ENCODE measurements around the gene HNRNPF. TPM values are rescaled to one million over a fixed set of nuclear protein-coding genes. Genes with fewer than 3 reads are reported as not detected.
"Not testable (repeated sequence)": the region's sequence is repeated elsewhere in the genome, so short reads cannot be mapped to it uniquely, and the experiment has no call there.

The HNRNPF gene
- total RNA-seq, 2 donors from 2014 or later = 250 to 394 TPM

GRCh38 chr10:43448742-43449141 is 39.8 kb upstream of the HNRNPF start:
- Histone ChIP-seq H3K36me3 (no peaks in the 10 kb centered on the region), H3K4me3 (no peak overlapping the region), H3K9me3 (no peaks in the 10 kb centered on the region), H3K27ac (no peak overlapping the region), H3K27me3 (no peaks in the 10 kb centered on the region), H3K9ac (ENCODE audit: low read depth in 2 of 2, low read length in 2 of 2) (no peak overlapping the region), H3K4me1 (no peaks in the 10 kb centered on the region)
- TF ChIP-seq CTCF (IDR thresholded peaks at IDR 0.05) = no peak
- no peak for DNase-seq
- intact Hi-C loops (cut with DNase I) = no loop called here

GRCh38 chr10:43446219-43447017 is 37.4 kb upstream of the HNRNPF start:
- intact Hi-C loops (cut with DNase I); H3K27ac ChIP-seq; DNase-seq; H3K4me1 ChIP-seq; H3K27me3 ChIP-seq; H3K4me3 ChIP-seq; H3K9ac ChIP-seq (ENCODE audit: low read depth in 2 of 2, low read length in 2 of 2); H3K36me3 ChIP-seq; H3K9me3 ChIP-seq: not testable (repeated sequence)

- Histone ChIP-seq H3K36me3 (no peaks in the 10 kb centered on the region), H3K4me1 (no peaks in the 10 kb centered on the region), H3K9ac (ENCODE audit: low read depth in 2 of 2, low read length in 2 of 2) (no peak overlapping the region), H3K9me3 (no peaks in the 10 kb centered on the region), H3K4me3 (no peak overlapping the region), H3K27me3 (no peaks in the 10 kb centered on the region), H3K27ac (no peak overlapping the region)
- DNase-seq = no peak
- intact Hi-C loops (cut with DNase I) = no loop called here
- TF ChIP-seq CTCF (IDR thresholded peaks at IDR 0.05) = no peak
These were observed 36.0 kb upstream of the HNRNPF start for GRCh38 chr10:43444897-43445466.

GRCh38 chr10:43444323-43444722 is 35.3 kb upstream of the HNRNPF start:
- intact Hi-C loops (cut with DNase I) = no loop called here
- Histone ChIP-seq H3K4me1 (no peaks in the 10 kb centered on the region), H3K27ac (no peak overlapping the region), H3K4me3 (no peak overlapping the region), H3K9ac (ENCODE audit: low read depth in 2 of 2, low read length in 2 of 2) (no peak overlapping the region), H3K27me3 (no peaks in the 10 kb centered on the region), H3K9me3 (no peaks in the 10 kb centered on the region), H3K36me3 (no peaks in the 10 kb centered on the region)
- no peak for DNase-seq
- TF ChIP-seq CTCF (IDR thresholded peaks at IDR 0.05) = no peak

GRCh38 chr10:43440463-43441134 is 31.6 kb upstream of the HNRNPF start:
- no peak overlapping the region for H3K9ac ChIP-seq (ENCODE audit: low read depth in 2 of 2, low read length in 2 of 2)
- no peaks in the 10 kb centered on the region for H3K9me3 ChIP-seq
- no peaks in the 10 kb centered on the region for H3K4me1 ChIP-seq
- no peak overlapping the region for H3K4me3 ChIP-seq
- intact Hi-C loops (cut with DNase I) = no loop called here
- no peaks in the 10 kb centered on the region for H3K36me3 ChIP-seq
- no peak for TF ChIP-seq CTCF (IDR thresholded peaks at IDR 0.05)
- H3K27ac ChIP-seq = no peak overlapping the region
- no peaks in the 10 kb centered on the region for H3K27me3 ChIP-seq
- no peak for DNase-seq

All from colonic mucosa (tissue), 4 donors.